ENCODE measurements around the gene ENPP3. TPM values are rescaled to one million over a fixed set of nuclear protein-coding genes. Genes with fewer than 3 reads are reported as not detected.

ENPP3 gene
- total RNA-seq, 1 experiment from 2014 or later: not detected

DNA sequence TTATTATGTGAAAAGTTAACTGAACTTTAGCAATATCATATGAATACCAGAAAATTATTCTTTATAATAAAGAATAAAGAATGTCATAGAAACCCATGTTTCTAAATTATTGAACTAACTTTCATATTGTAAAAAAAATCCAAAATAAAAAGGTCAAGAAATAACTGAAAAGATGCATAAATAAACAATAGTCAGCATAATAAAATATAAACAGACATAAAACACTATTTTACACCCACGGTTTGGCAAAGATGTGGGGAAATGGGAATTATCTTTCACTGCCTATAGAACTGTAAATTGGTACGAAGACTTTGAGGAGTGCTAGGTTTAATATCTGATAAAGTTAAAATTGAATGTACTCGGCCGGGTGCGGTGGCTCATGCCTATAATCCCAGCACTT is 108.4 kb downstream of the ENPP3 start:
- TF ChIP-seq, protein P1, sequence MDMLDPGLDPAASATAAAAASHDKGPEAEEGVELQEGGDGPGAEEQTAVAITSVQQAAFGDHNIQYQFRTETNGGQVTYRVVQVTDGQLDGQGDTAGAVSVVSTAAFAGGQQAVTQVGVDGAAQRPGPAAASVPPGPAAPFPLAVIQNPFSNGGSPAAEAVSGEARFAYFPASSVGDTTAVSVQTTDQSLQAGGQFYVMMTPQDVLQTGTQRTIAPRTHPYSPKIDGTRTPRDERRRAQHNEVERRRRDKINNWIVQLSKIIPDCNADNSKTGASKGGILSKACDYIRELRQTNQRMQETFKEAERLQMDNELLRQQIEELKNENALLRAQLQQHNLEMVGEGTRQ (CRISPR knock-in tag; IDR thresholded peaks at IDR 0.05): no peak
- TF ChIP-seq, protein P2, sequence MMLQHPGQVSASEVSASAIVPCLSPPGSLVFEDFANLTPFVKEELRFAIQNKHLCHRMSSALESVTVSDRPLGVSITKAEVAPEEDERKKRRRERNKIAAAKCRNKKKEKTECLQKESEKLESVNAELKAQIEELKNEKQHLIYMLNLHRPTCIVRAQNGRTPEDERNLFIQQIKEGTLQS (CRISPR knock-in tag; conservative IDR thresholded peaks at IDR 0.05): no peak
- TF ChIP-seq, protein P3, sequence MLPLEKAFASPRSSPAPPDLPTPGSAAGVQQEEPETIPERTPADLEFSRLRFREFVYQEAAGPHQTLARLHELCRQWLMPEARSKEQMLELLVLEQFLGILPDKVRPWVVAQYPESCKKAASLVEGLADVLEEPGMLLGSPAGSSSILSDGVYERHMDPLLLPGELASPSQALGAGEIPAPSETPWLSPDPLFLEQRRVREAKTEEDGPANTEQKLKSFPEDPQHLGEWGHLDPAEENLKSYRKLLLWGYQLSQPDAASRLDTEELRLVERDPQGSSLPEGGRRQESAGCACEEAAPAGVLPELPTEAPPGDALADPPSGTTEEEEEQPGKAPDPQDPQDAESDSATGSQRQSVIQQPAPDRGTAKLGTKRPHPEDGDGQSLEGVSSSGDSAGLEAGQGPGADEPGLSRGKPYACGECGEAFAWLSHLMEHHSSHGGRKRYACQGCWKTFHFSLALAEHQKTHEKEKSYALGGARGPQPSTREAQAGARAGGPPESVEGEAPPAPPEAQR (CRISPR knock-in tag; IDR thresholded peaks at IDR 0.05): no peak
- no peak for TF ChIP-seq ELF4 (CRISPR knock-in tag; IDR thresholded peaks at IDR 0.05; ENCODE audit: low read depth)
- TF ChIP-seq ESRRA (CRISPR knock-in tag; IDR thresholded peaks at IDR 0.05; ENCODE audit: borderline replicate concordance): no peak
- no peak for TF ChIP-seq ATF1 (CRISPR knock-in tag; IDR thresholded peaks at IDR 0.05)
- no peak for TF ChIP-seq HMGA2 (CRISPR knock-in tag; IDR thresholded peaks at IDR 0.05)
- TF ChIP-seq MYBL2 (CRISPR knock-in tag; IDR thresholded peaks at IDR 0.05): no peak
- TF ChIP-seq FOXP1 (CRISPR knock-in tag; IDR thresholded peaks at IDR 0.05; ENCODE audit: borderline replicate concordance): no peak
- TF ChIP-seq TP53 (CRISPR knock-in tag; IDR thresholded peaks at IDR 0.05): no peak
- TF ChIP-seq CREM (CRISPR knock-in tag; IDR thresholded peaks at IDR 0.05): no peak
- no peak for TF ChIP-seq TEAD4 (CRISPR knock-in tag; IDR thresholded peaks at IDR 0.05)
- TF ChIP-seq MXD4 (CRISPR knock-in tag; IDR thresholded peaks at IDR 0.05; ENCODE audit: borderline replicate concordance): no peak
- no peak overlapping the region for H3K27ac Mint-ChIP-seq
- H3K36me3 Mint-ChIP-seq: no peaks in the 10 kb centered on the region
- H3K27me3 Mint-ChIP-seq (ENCODE audit: low read depth): peaks cover 3% of the 10 kb centered on the region; the same call in 1 of the 2 replicates
- ChIA-PET CTCF (interaction anchor here (1.4 kb wide), 1 partner anchor 117 kb away, joined by 3 read pairs; the partner anchor contains the start of gene MED23), POLR2A (no interaction called here)
- DNase-seq (ENCODE audit: low spot score) (no peak), ATAC-seq (no peak)
- H3K4me3 Mint-ChIP-seq: no peak overlapping the region
- peaks cover 12% of the 10 kb centered on the region for H3K4me1 Mint-ChIP-seq
- H3K9me3 Mint-ChIP-seq: no peaks in the 10 kb centered on the region

DNA sequence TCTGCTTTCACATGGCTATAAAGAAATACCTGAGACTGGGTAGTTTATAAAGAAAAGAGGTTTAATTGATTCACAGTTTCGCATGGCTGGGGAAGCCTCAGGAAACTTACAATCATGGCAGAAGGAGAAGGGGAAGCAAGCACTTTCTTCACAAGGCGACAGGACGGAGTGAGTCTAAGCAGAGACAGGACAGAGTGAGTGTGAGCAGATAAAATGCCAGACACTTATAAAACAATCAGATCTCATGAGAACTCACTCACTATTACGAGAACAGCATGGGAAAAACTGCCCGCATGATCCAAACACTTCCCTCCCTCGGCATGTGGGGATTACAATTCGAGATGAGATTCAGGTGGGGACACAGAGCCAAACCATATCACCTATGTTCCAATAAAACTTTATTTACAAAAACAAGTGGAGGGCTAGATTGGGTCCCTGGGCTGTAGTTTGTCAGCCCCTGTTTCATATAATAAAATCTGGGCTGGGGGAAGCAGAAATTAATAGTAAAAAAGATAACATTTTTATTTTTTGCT is 110.8 kb downstream of the ENPP3 start:
- no peaks in the 10 kb centered on the region for H3K9me3 Mint-ChIP-seq
- ATAC-seq (no peak), DNase-seq (ENCODE audit: low spot score) (no peak)
- H3K27me3 Mint-ChIP-seq (ENCODE audit: low read depth): peaks cover 2% of the 10 kb centered on the region; the same call in 1 of the 2 replicates
- POLR2A ChIA-PET: no interaction called here
- CTCF ChIA-PET: no interaction called here
- peak overlapping the region; percentile 37; the same call in 1 of the 2 replicates for H3K27ac Mint-ChIP-seq
- H3K36me3 Mint-ChIP-seq: no peaks in the 10 kb centered on the region
- H3K4me3 Mint-ChIP-seq: no peak overlapping the region
- H3K4me1 Mint-ChIP-seq: peaks cover 12% of the 10 kb centered on the region
- no peak for TF ChIP-seq FOXK1 (CRISPR knock-in tag; IDR thresholded peaks at IDR 0.05)
- TF ChIP-seq HMGA2 (CRISPR knock-in tag; IDR thresholded peaks at IDR 0.05): no peak
- TF ChIP-seq, protein P4, sequence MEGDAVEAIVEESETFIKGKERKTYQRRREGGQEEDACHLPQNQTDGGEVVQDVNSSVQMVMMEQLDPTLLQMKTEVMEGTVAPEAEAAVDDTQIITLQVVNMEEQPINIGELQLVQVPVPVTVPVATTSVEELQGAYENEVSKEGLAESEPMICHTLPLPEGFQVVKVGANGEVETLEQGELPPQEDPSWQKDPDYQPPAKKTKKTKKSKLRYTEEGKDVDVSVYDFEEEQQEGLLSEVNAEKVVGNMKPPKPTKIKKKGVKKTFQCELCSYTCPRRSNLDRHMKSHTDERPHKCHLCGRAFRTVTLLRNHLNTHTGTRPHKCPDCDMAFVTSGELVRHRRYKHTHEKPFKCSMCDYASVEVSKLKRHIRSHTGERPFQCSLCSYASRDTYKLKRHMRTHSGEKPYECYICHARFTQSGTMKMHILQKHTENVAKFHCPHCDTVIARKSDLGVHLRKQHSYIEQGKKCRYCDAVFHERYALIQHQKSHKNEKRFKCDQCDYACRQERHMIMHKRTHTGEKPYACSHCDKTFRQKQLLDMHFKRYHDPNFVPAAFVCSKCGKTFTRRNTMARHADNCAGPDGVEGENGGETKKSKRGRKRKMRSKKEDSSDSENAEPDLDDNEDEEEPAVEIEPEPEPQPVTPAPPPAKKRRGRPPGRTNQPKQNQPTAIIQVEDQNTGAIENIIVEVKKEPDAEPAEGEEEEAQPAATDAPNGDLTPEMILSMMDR (IDR thresholded peaks at IDR 0.05): no peak
- no peak for TF ChIP-seq NR1H2 (CRISPR knock-in tag; IDR thresholded peaks at IDR 0.05)
- no peak for TF ChIP-seq PRRX2 (CRISPR knock-in tag; IDR thresholded peaks at IDR 0.05)
- TF ChIP-seq NR3C1 (CRISPR knock-in tag; conservative IDR thresholded peaks at IDR 0.05; ENCODE audit: low read depth): no peak
- TF ChIP-seq IRF2 (CRISPR knock-in tag; IDR thresholded peaks at IDR 0.05; ENCODE audit: borderline replicate concordance, low read depth): no peak
- TF ChIP-seq MYBL2 (CRISPR knock-in tag; IDR thresholded peaks at IDR 0.05): no peak
- TF ChIP-seq ATF1 (CRISPR knock-in tag; IDR thresholded peaks at IDR 0.05): no peak
- no peak for TF ChIP-seq RELA (CRISPR knock-in tag; IDR thresholded peaks at IDR 0.05; ENCODE audit: borderline replicate concordance)
- TF ChIP-seq SMAD4 (CRISPR knock-in tag; IDR thresholded peaks at IDR 0.05): no peak
- TF ChIP-seq, protein P5, sequence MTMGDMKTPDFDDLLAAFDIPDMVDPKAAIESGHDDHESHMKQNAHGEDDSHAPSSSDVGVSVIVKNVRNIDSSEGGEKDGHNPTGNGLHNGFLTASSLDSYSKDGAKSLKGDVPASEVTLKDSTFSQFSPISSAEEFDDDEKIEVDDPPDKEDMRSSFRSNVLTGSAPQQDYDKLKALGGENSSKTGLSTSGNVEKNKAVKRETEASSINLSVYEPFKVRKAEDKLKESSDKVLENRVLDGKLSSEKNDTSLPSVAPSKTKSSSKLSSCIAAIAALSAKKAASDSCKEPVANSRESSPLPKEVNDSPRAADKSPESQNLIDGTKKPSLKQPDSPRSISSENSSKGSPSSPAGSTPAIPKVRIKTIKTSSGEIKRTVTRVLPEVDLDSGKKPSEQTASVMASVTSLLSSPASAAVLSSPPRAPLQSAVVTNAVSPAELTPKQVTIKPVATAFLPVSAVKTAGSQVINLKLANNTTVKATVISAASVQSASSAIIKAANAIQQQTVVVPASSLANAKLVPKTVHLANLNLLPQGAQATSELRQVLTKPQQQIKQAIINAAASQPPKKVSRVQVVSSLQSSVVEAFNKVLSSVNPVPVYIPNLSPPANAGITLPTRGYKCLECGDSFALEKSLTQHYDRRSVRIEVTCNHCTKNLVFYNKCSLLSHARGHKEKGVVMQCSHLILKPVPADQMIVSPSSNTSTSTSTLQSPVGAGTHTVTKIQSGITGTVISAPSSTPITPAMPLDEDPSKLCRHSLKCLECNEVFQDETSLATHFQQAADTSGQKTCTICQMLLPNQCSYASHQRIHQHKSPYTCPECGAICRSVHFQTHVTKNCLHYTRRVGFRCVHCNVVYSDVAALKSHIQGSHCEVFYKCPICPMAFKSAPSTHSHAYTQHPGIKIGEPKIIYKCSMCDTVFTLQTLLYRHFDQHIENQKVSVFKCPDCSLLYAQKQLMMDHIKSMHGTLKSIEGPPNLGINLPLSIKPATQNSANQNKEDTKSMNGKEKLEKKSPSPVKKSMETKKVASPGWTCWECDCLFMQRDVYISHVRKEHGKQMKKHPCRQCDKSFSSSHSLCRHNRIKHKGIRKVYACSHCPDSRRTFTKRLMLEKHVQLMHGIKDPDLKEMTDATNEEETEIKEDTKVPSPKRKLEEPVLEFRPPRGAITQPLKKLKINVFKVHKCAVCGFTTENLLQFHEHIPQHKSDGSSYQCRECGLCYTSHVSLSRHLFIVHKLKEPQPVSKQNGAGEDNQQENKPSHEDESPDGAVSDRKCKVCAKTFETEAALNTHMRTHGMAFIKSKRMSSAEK (CRISPR knock-in tag; IDR thresholded peaks at IDR 0.05; ENCODE audit: borderline replicate concordance): no peak
- no peak for TF ChIP-seq TEAD4 (CRISPR knock-in tag; IDR thresholded peaks at IDR 0.05)
- no peak for TF ChIP-seq ZNF317 (CRISPR knock-in tag; IDR thresholded peaks at IDR 0.05; ENCODE audit: borderline replicate concordance, low read depth)
- no peak for TF ChIP-seq ELF4 (CRISPR knock-in tag; IDR thresholded peaks at IDR 0.05; ENCODE audit: low read depth)

All from WTC11 (cell line).